Neural cell (in vitro differentiated cells): ENCODE measurements around the gene PLEKHH2. TPM values are rescaled to one million over a fixed set of nuclear protein-coding genes. Genes with fewer than 3 reads are reported as not detected.

Source experiments
- H2AFZ ChIP-seq: fragments of 200-600, 300-800 bp; sonication (generic), shearing (Covaris generic); 2 replicates; pipeline ENCODE4 v1.6.0; 2014; ENCODE audit warnings: low read depth, mild to moderate bottlenecking, antibody characterized with exemption, low read length, moderate library complexity
- H3F3A ChIP-seq: fragments of 200-600 bp; shearing (Covaris generic); 2 replicates; pipeline ENCODE4 v1.6.1; 2016; ENCODE audit warnings: mild to moderate bottlenecking, moderate library complexity, mixed read lengths, antibody characterized with exemption, low read length; ENCODE audit not compliant: insufficient read depth, poor library complexity, severe bottlenecking
- H3K27ac ChIP-seq: fragments of 200-600, 300-800 bp; sonication (generic), shearing (Covaris generic); 2 replicates; pipeline ENCODE4 v1.5.1; 2014; ENCODE audit warnings: mild to moderate bottlenecking, low read length, moderate library complexity
- H3K27me3 ChIP-seq: fragments of 300-800, 200-600 bp; sonication (generic), shearing (Covaris generic); 2 replicates; pipeline ENCODE4 v1.6.0; 2014; ENCODE audit warnings: mild to moderate bottlenecking, low read depth, low read length, moderate library complexity; ENCODE audit not compliant: insufficient read depth
- H3K36me3 ChIP-seq: fragments of 300-800, 200-600 bp; sonication (generic), shearing (Covaris generic); 2 replicates; pipeline ENCODE4 v1.5.1; 2014; ENCODE audit warnings: mild to moderate bottlenecking, antibody characterized with exemption, low read length, moderate library complexity; ENCODE audit not compliant: insufficient read depth
- H3K4me2 ChIP-seq: fragments of 300-800, 200-600 bp; sonication (generic), shearing (Covaris generic); 2 replicates; pipeline ENCODE4 v1.6.0; 2014; ENCODE audit warnings: mild to moderate bottlenecking, low read length
- H3K4me3 ChIP-seq: fragments of 300-800, 200-600 bp; sonication (generic), shearing (Covaris generic); 2 replicates; pipeline ENCODE4 v1.5.1; 2014; ENCODE audit warnings: mild to moderate bottlenecking, low read length, moderate library complexity
- H3K79me2 ChIP-seq: fragments of 200-600 bp; shearing (Covaris generic); replicated peaks from 2 replicates; pipeline ENCODE4 v1.6.0; 2014; ENCODE audit warnings: mild to moderate bottlenecking, low read length, moderate library complexity; ENCODE audit not compliant: insufficient read depth
- H3K9ac ChIP-seq: fragments of 300-800, 200-600 bp; sonication (generic), shearing (Covaris generic); 2 replicates; pipeline ENCODE4 v1.6.1; 2016; ENCODE audit warnings: mild to moderate bottlenecking, low read length, mixed read lengths
- H3K9me2 ChIP-seq: fragments of 200-600 bp; shearing (Covaris generic); 2 replicates; pipeline ENCODE4 v1.6.1; 2016; ENCODE audit warnings: mild to moderate bottlenecking, low read length, mixed read lengths; ENCODE audit not compliant: insufficient read depth
- H3K9me3 ChIP-seq: fragments of 200-600, 300-800 bp; sonication (generic), shearing (Covaris generic); 2 replicates; pipeline ENCODE4 v1.6.1; 2016; ENCODE audit warnings: mild to moderate bottlenecking, mixed run types, low read length, moderate library complexity, mixed read lengths
- H4K20me1 ChIP-seq: fragments of 200-600 bp; shearing (Covaris generic); 2 replicates; pipeline ENCODE4 v1.6.1; 2016; ENCODE audit warnings: mild to moderate bottlenecking, mixed run types; ENCODE audit not compliant: insufficient read depth
- EP300 ChIP-seq: fragments of 450-650 bp; conservative IDR thresholded peaks from 2 replicates; pipeline ENCODE4 v1.6.1; 2014; ENCODE audit warnings: antibody characterized with exemption, mild to moderate bottlenecking, moderate library complexity; ENCODE audit not compliant: poor library complexity, severe bottlenecking
- EZH2 ChIP-seq: fragments of 200-600, 300-800 bp; shearing (Covaris generic), sonication (generic); IDR thresholded peaks from 2 replicates; pipeline ENCODE4 v1.6.1; 2014; ENCODE audit warnings: antibody characterized with exemption, low read length, borderline replicate concordance, mild to moderate bottlenecking; ENCODE audit not compliant: insufficient read depth, poor library complexity, severe bottlenecking
- MXI1 ChIP-seq: fragments of 450-650 bp; conservative IDR thresholded peaks from 2 replicates; pipeline ENCODE4 v1.6.1; 2014; ENCODE audit warnings: antibody characterized with exemption, mild to moderate bottlenecking; ENCODE audit not compliant: poor library complexity, severe bottlenecking
- POLR2AphosphoS5 ChIP-seq: IDR thresholded peaks from 2 replicates; pipeline ENCODE4 v1.6.1; 2012
- RAD21 ChIP-seq: fragments of 450-650 bp; conservative IDR thresholded peaks from 2 replicates; pipeline ENCODE4 v1.6.1; 2014; ENCODE audit warnings: antibody characterized with exemption, mild to moderate bottlenecking, moderate library complexity
- SMC3 ChIP-seq: fragments of 450-650 bp; conservative IDR thresholded peaks from 2 replicates; pipeline ENCODE4 v1.6.1; 2014; ENCODE audit warnings: antibody characterized with exemption, mild to moderate bottlenecking, moderate library complexity; ENCODE audit not compliant: poor library complexity
- TAF1 ChIP-seq: IDR thresholded peaks from 2 replicates; pipeline ENCODE4 v1.6.1; 2012; ENCODE audit warnings: low read depth
- polyA plus RNA-seq: library from polyadenylated mRNA; depleted of rRNA; stranded (reverse); fragments of >200 nt; gene quantifications from 2 replicates; pipeline ENCODE4 v1.2.3, GENCODE V29; 2014
- TF ChIP-seq, protein P1 (sequence below): fragments of 450-650 bp; IDR thresholded peaks from 2 replicates; pipeline ENCODE4 v1.5.1; 2014; ENCODE audit warnings: antibody characterized with exemption, mild to moderate bottlenecking, moderate library complexity; ENCODE audit not compliant: poor library complexity, severe bottlenecking
- TF ChIP-seq, protein P2 (sequence below): IDR thresholded peaks from 2 replicates; pipeline ENCODE4 v1.6.1; 2012; ENCODE audit warnings: borderline replicate concordance

Gene PLEKHH2
- polyA plus RNA-seq, 1 donor from 2014 or later, result 0.50 TPM

DNA sequence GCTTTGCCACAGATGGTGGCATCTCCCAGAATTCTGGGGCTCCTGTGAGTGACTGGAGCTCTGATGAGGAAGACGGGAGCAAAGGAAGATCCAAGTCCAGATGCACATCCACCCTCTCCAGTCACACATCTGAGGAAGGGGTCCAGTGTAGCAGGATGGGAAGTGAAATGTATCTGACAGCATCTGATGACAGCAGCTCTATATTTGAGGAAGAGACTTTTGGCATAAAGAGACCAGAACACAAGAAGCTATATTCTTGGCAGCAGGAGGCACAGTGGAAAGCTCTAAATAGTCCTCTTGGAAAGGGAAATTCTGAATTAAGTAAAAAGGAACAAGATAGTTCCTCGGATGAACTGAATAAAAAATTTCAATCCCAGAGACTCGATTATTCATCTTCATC lies 62.7 kb downstream of the PLEKHH2 start:
- Histone ChIP-seq H3K27ac (no peak overlapping the region), H3K9me2 (no peaks in the 10 kb centered on the region), H3K4me3 (no peak overlapping the region), H2AFZ (no peak overlapping the region), H3K27me3 (no peaks in the 10 kb centered on the region), H3F3A (no peaks in the 10 kb centered on the region), H3K79me2 (no peaks in the 10 kb centered on the region), H3K36me3 (no peaks in the 10 kb centered on the region), H3K9ac (no peak overlapping the region), H3K4me2 (no peak overlapping the region), H3K9me3 (no peaks in the 10 kb centered on the region), H4K20me1 (no peaks in the 10 kb centered on the region)
- no peak for TF ChIP-seq SMC3
- TF ChIP-seq, protein P1, sequence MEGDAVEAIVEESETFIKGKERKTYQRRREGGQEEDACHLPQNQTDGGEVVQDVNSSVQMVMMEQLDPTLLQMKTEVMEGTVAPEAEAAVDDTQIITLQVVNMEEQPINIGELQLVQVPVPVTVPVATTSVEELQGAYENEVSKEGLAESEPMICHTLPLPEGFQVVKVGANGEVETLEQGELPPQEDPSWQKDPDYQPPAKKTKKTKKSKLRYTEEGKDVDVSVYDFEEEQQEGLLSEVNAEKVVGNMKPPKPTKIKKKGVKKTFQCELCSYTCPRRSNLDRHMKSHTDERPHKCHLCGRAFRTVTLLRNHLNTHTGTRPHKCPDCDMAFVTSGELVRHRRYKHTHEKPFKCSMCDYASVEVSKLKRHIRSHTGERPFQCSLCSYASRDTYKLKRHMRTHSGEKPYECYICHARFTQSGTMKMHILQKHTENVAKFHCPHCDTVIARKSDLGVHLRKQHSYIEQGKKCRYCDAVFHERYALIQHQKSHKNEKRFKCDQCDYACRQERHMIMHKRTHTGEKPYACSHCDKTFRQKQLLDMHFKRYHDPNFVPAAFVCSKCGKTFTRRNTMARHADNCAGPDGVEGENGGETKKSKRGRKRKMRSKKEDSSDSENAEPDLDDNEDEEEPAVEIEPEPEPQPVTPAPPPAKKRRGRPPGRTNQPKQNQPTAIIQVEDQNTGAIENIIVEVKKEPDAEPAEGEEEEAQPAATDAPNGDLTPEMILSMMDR, result no peak
- TF ChIP-seq MXI1, result no peak

DNA sequence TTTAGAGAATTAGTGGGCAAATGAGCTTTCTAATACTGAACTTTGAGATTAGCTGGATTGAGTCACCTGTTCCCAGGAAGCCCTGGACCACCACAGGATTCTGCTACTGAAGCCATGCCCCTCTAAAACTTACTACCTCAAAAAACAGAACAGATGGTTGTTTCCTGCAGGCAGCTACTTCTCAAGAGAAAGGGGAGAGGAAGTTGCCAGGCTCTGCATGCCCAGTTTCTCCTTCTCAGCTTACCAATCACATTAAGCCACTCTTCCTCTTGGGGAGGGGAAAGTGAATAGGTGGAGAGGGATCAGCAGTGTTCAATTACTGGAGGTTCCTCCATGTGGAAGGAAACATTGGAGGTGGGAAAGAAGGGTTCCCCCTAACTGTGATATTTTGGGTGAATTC lies 64.1 kb downstream of the PLEKHH2 start:
- no peaks in the 10 kb centered on the region for H3F3A ChIP-seq
- no peak overlapping the region for H2AFZ ChIP-seq
- no peaks in the 10 kb centered on the region for H3K36me3 ChIP-seq
- H3K9me3 ChIP-seq, result no peaks in the 10 kb centered on the region
- no peak for TF ChIP-seq RAD21
- TF ChIP-seq, protein P2, sequence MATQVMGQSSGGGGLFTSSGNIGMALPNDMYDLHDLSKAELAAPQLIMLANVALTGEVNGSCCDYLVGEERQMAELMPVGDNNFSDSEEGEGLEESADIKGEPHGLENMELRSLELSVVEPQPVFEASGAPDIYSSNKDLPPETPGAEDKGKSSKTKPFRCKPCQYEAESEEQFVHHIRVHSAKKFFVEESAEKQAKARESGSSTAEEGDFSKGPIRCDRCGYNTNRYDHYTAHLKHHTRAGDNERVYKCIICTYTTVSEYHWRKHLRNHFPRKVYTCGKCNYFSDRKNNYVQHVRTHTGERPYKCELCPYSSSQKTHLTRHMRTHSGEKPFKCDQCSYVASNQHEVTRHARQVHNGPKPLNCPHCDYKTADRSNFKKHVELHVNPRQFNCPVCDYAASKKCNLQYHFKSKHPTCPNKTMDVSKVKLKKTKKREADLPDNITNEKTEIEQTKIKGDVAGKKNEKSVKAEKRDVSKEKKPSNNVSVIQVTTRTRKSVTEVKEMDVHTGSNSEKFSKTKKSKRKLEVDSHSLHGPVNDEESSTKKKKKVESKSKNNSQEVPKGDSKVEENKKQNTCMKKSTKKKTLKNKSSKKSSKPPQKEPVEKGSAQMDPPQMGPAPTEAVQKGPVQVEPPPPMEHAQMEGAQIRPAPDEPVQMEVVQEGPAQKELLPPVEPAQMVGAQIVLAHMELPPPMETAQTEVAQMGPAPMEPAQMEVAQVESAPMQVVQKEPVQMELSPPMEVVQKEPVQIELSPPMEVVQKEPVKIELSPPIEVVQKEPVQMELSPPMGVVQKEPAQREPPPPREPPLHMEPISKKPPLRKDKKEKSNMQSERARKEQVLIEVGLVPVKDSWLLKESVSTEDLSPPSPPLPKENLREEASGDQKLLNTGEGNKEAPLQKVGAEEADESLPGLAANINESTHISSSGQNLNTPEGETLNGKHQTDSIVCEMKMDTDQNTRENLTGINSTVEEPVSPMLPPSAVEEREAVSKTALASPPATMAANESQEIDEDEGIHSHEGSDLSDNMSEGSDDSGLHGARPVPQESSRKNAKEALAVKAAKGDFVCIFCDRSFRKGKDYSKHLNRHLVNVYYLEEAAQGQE, result no peak
- TF ChIP-seq, protein P1, result no peak
- no peak for TF ChIP-seq MXI1
- no peak for TF ChIP-seq SMC3
- no peak for TF ChIP-seq EZH2
- TF ChIP-seq TAF1, result no peak
- TF ChIP-seq POLR2AphosphoS5, result no peak
- no peak for TF ChIP-seq EP300
- no peaks in the 10 kb centered on the region for H3K27me3 ChIP-seq
- no peaks in the 10 kb centered on the region for H3K9me2 ChIP-seq
- no peak overlapping the region for H3K4me2 ChIP-seq
- no peaks in the 10 kb centered on the region for H4K20me1 ChIP-seq
- no peak overlapping the region for H3K9ac ChIP-seq
- H3K4me3 ChIP-seq, result no peak overlapping the region
- H3K79me2 ChIP-seq, result no peaks in the 10 kb centered on the region
- no peak overlapping the region for H3K27ac ChIP-seq
